Measurements from ENCODE around the gene BTF3L4.
"Not testable (repeated sequence)": the region's sequence is repeated elsewhere in the genome, so short reads cannot be mapped to it uniquely, and the experiment has no call there.

GRCh38 chr1:52077277-52077676, 21.2 kb downstream of the BTF3L4 start:
- TF ChIP-seq CTCF, POLR2A (IDR thresholded peaks at IDR 0.05): not testable (repeated sequence)

All from body of pancreas (tissue), 4 donors.